Stimulated activated naive B cell treated with anti-CD40 and anti-IgM and Interleukin-4, amounts not matched to agents 10 μg/mL and 1 μg/mL and 100 μg/mL, for 72 hours (primary cell): ENCODE data around the gene SKAP1.
A peak's percentile ranks its signal among the peaks of the same experiment; 100 is the strongest.
"Not testable (repeated sequence)": the region's sequence is repeated elsewhere in the genome, so short reads cannot be mapped to it uniquely, and the experiment has no call there.

Experiments
- ATAC-seq, 2 donors: fragments of 150-1000 bp; cut with Tn5 transposase; replicated peaks; 2 replicates each; pipeline ENCODE4 v1.10.0; 2021; ENCODE audit warnings: moderate library complexity in 1 of 2
- DNase-seq: peaks from one replicate; pipeline ENCODE4 v3.0.0; 2021
- H3K27ac Mint-ChIP-seq: one replicate; pipeline ENCODE4 v1.8.0; 2022; ENCODE audit warnings: mild to moderate bottlenecking, mixed read lengths
- H3K27me3 Mint-ChIP-seq, 2 donors: one replicate each; pipeline ENCODE4 v1.8.0; 2022; ENCODE audit warnings: mixed read lengths in 2 of 2
- H3K36me3 Mint-ChIP-seq, 2 donors: one replicate each; pipeline ENCODE4 v1.8.0; 2022; ENCODE audit warnings: mixed read lengths in 2 of 2, mild to moderate bottlenecking in 1 of 2
- H3K4me1 Mint-ChIP-seq, 2 donors: one replicate each; pipeline ENCODE4 v1.8.0; 2022; ENCODE audit warnings: mixed read lengths in 2 of 2, mild to moderate bottlenecking in 1 of 2
- H3K4me3 Mint-ChIP-seq, 2 donors: one replicate each; pipeline ENCODE4 v1.8.0; 2022; ENCODE audit warnings: mild to moderate bottlenecking in 2 of 2, mixed read lengths in 2 of 2, moderate library complexity in 1 of 2
- H3K9me3 Mint-ChIP-seq, 2 donors: one replicate each; pipeline ENCODE4 v1.8.0; 2022; ENCODE audit warnings: mixed read lengths in 2 of 2, mild to moderate bottlenecking in 1 of 2

The SKAP1 gene

DNA sequence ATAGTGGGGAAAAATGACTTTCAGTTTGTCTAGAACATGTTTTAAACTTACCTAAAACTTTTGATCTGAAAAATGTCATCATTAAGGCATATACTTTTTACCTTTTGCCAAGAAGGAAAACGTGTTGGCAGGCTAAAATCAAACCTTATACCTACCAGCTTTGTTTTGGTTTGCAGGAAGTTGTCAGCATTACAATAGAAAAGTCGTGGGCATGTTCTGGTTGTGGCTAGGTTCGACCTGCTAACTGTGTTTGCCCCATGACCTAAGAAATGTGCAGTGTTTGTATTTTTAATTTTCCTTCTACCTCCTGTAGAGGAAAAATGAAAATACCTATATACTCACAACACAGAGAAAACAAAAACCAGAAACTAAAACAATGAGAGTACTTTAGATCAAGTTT lies 13.0 kb downstream of the SKAP1 start:
- no peaks in the 10 kb centered on the region for H3K27me3 Mint-ChIP-seq
- DNase-seq, result no peak
- H3K9me3 Mint-ChIP-seq, result no peaks in the 10 kb centered on the region
- peaks cover 10 to 12% of the 10 kb centered on the region in 2 donors for H3K36me3 Mint-ChIP-seq
- ATAC-seq, result no peak
- H3K27ac Mint-ChIP-seq, result no peak overlapping the region
- peaks cover 23 to 59% of the 10 kb centered on the region in 2 donors for H3K4me1 Mint-ChIP-seq
- no peak overlapping the region for H3K4me3 Mint-ChIP-seq

DNA sequence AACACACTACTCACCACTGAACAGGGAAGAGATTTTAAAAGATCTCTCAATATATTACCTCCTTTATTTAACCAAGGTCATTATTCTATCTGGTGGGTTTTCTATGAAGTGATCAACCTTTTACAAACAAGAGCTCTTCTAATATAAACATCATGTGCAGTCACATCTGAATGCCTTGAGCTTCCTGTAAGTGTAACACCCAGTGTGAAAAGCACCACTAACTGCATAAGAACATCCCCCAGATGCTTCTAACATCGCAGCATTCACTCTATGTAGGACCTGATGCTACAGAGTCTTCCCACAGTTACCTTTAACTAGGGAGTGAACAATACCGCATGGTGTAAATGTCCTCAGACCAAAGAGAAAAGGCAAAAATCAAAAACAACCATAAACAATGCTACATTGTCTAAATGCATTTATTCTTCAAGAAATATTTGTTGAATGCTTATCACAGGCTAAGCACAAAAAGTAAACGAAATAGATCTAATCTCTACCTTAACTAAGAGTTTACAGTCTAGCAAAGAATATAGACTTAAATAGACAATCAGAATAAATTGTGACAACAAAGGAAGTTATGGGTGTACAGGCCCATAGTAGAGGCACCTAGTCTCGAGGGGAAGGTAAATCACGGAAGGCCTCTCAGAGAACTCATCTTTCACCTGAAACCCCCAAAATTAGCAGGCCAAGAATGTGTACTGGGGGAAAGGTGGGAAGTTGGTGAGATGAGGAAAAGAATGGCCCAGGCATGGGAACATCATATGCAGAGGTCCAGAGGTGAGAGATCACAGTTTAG lies 16.2 kb downstream of the SKAP1 start:
- Mint-ChIP-seq H3K27me3 (no peaks in the 10 kb centered on the region), H3K27ac (peak overlapping the region; percentile 76), H3K9me3 (peaks cover 0 to 2% of the 10 kb centered on the region in 2 donors), H3K4me1 (peaks cover 29 to 71% of the 10 kb centered on the region in 2 donors), H3K36me3 (peaks cover 21% of the 10 kb centered on the region in 2 donors), H3K4me3 (peak overlapping the region; percentile 45 to 50)
- ATAC-seq (peak; percentile 58 to 71), DNase-seq (no peak)

DNA sequence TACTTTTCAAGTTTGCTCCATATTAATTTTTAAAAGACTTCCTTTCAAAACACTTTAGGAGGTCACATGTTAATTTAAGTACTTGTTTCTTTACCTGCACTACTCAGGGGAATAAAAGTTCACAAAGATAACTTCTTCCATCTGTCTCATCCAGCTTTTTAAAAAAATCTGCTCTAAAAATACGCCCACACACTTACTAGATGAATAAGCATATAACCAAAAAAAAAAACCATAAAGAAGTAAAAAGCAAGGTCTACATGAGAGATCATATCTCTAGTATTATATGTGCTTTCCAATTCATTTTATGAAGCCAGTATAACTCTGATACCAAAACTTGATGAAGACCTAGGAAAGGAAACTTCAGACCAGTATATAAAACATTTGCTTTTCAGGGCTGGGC lies 17.2 kb downstream of the SKAP1 start:
- Mint-ChIP-seq H3K9me3 (peaks cover 0 to 2% of the 10 kb centered on the region in 2 donors), H3K27me3 (no peaks in the 10 kb centered on the region), H3K27ac (peak overlapping the region; percentile 38), H3K4me1 (peaks cover 27 to 68% of the 10 kb centered on the region in 2 donors), H3K36me3 (peaks cover 17 to 23% of the 10 kb centered on the region in 2 donors), H3K4me3 (peak overlapping the region; percentile 5 to 15)
- ATAC-seq (peak; percentile 66), DNase-seq (no peak)

- not testable (repeated sequence) for H3K9me3 Mint-ChIP-seq, H3K27me3 Mint-ChIP-seq, H3K27ac Mint-ChIP-seq, H3K4me3 Mint-ChIP-seq, ATAC-seq, DNase-seq
- peaks cover 32 to 69% of the 10 kb centered on the region in 2 donors for H3K4me1 Mint-ChIP-seq
- H3K36me3 Mint-ChIP-seq, result peaks cover 20 to 27% of the 10 kb centered on the region in 2 donors
Observed at GRCh38 chr17:48410821-48411220, 19.2 kb downstream of the SKAP1 start.

GRCh38 chr17:48409607-48410006 lies 20.4 kb downstream of the SKAP1 start:
- peaks cover 0 to 2% of the 10 kb centered on the region in 2 donors for H3K9me3 Mint-ChIP-seq
- no peaks in the 10 kb centered on the region for H3K27me3 Mint-ChIP-seq
- peaks cover 28 to 64% of the 10 kb centered on the region in 2 donors for H3K4me1 Mint-ChIP-seq
- H3K36me3 Mint-ChIP-seq, result peaks cover 24 to 30% of the 10 kb centered on the region in 2 donors
- ATAC-seq (no peak), DNase-seq (no peak)
- no peak overlapping the region for H3K27ac Mint-ChIP-seq
- no peak overlapping the region for H3K4me3 Mint-ChIP-seq

DNA sequence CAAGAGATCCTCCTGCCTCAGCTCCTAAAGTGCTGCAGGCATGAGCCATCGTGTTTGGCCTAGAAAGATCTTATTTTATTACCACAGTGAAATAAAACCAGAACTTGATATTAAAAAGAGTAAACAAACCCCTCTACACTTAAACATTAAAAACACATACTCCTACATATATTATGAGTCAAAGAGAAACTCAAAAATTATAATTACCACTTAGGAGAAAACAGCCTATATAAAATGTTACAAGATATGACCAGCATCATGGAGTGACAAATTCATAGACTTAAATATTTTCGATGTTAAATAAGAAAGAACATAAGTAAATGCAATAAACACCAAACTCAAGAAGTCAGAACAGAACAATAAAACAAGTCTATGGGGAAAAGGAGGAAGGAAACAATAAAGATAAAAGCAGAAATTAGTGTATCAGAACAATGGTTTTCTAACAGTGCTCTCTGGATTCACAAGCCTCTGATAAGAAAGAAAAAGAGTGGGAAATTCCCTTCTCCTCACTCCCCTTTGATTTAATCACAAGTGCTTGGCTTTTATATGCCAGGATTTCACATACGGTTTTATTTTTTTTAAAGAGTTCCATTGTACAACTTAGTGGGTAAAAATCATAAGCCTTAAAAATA lies 23.0 kb downstream of the SKAP1 start:
- Mint-ChIP-seq H3K4me3 (peak overlapping the region in 1 of 2 donors; percentile 40), H3K4me1 (peaks cover 22 to 52% of the 10 kb centered on the region in 2 donors), H3K36me3 (peaks cover 30 to 38% of the 10 kb centered on the region in 2 donors), H3K9me3 (peaks cover 0 to 3% of the 10 kb centered on the region in 2 donors), H3K27ac (peak overlapping the region; percentile 38), H3K27me3 (no peaks in the 10 kb centered on the region)
- DNase-seq (no peak), ATAC-seq (peak in 1 of 2 donors; percentile 45)

- Mint-ChIP-seq H3K9me3 (no peaks in the 10 kb centered on the region), H3K27me3 (no peaks in the 10 kb centered on the region), H3K36me3 (peaks cover 19 to 20% of the 10 kb centered on the region in 2 donors), H3K4me1 (peaks cover 0 to 4% of the 10 kb centered on the region in 2 donors), H3K4me3 (no peak overlapping the region), H3K27ac (no peak overlapping the region)
- ATAC-seq (no peak), DNase-seq (no peak)
Observed at GRCh38 chr17:48394821-48395220, 35.2 kb downstream of the SKAP1 start.

- no peaks in the 10 kb centered on the region for H3K27me3 Mint-ChIP-seq
- DNase-seq (no peak), ATAC-seq (no peak)
- no peak overlapping the region for H3K27ac Mint-ChIP-seq
- no peak overlapping the region for H3K4me3 Mint-ChIP-seq
- peaks cover 0 to 7% of the 10 kb centered on the region in 2 donors for H3K4me1 Mint-ChIP-seq
- no peaks in the 10 kb centered on the region for H3K9me3 Mint-ChIP-seq
- peaks cover 19 to 20% of the 10 kb centered on the region in 2 donors for H3K36me3 Mint-ChIP-seq
Observed at GRCh38 chr17:48393283-48393682, 36.7 kb downstream of the SKAP1 start.

DNA sequence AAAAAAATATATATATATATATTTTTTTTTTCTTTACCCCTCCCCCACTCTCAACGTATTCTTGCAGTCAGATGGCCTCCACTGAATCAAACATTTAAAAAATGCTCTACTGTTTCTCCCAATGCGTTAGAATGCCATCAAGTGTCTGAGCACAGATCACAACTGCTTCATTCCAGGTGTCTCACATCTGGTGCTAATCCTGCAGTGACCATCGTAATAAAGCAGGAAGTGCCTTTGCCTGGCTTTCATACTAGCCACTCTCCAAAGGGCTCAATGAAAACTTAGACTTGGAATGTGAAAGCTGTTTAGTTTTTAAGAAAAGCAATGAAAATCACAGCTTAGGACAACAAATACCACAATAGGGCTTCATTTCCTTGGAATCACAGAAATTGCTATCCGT lies 37.2 kb downstream of the SKAP1 start:
- Mint-ChIP-seq H3K4me3 (no peak overlapping the region), H3K36me3 (peaks cover 19 to 20% of the 10 kb centered on the region in 2 donors), H3K27me3 (no peaks in the 10 kb centered on the region), H3K27ac (no peak overlapping the region), H3K9me3 (no peaks in the 10 kb centered on the region), H3K4me1 (peaks cover 0 to 7% of the 10 kb centered on the region in 2 donors)
- DNase-seq (no peak), ATAC-seq (no peak)

DNA sequence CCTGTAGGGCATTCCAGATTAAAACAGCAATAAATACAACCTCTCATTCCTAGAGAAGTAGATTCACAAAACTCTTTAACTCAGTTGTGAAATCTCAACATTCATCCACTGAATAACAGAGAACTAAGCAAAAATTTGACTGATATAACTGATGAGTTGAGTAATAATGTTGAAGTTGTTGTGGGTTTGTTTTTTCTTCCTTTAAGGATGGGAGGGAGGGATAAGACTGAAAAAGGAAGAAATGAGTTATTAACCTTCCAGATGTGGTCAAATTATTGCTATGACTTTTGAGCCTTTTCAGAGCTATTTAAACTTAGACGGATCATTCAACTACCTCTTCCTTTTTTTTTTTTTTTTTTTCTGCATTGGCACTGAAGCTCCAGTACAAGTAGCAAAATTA lies 38.6 kb downstream of the SKAP1 start:
- Mint-ChIP-seq H3K4me1 (peaks cover 3 to 7% of the 10 kb centered on the region in 2 donors), H3K27me3 (no peaks in the 10 kb centered on the region), H3K27ac (no peak overlapping the region), H3K9me3 (no peaks in the 10 kb centered on the region), H3K36me3 (peaks cover 22 to 25% of the 10 kb centered on the region in 2 donors), H3K4me3 (no peak overlapping the region)
- ATAC-seq, result peak; percentile 23 to 53
- no peak for DNase-seq

GRCh38 chr17:48389903-48390302 lies 40.1 kb downstream of the SKAP1 start:
- H3K36me3 Mint-ChIP-seq, result peaks cover 18 to 24% of the 10 kb centered on the region in 2 donors
- no peaks in the 10 kb centered on the region for H3K27me3 Mint-ChIP-seq
- no peak overlapping the region for H3K27ac Mint-ChIP-seq
- H3K4me3 Mint-ChIP-seq, result no peak overlapping the region
- ATAC-seq (no peak), DNase-seq (no peak)
- peaks cover 10 to 18% of the 10 kb centered on the region in 2 donors for H3K4me1 Mint-ChIP-seq
- no peaks in the 10 kb centered on the region for H3K9me3 Mint-ChIP-seq

DNA sequence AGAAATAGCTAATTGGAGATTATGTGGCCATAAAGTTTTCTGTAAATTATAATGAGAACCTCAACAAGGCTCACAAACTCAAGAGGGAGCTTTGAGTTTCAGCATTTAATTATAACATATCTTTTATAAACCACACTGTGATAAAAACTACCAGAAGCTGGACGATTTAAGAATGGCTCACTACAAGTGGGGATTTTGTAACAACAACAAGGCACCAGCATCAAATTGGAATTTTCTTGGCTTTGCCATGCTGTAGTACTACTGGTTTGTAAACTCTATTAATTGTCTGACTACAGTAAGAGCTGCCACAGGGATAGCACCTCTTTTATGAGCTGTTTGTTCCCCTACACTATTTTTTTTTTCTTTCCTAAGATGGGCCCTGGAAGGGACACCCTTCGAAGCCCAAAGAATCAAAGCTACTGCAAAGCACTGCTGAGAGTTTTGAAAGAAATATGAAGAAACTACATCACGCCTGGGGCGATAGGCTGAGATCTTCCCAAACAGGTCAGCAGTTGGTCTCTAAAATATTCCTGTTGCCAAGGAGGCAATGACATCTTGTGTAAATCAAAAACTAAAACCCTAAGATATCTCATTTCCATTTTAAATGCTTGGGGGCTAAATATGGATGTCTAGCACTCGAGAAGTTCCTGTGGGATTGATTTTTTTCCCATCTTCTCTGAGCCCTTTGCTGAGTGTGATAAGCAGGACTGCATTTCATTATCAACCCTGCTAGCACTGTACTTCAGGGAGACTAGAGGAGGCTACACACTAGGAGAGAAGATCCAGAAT lies 40.9 kb downstream of the SKAP1 start:
- peaks cover 13 to 22% of the 10 kb centered on the region in 2 donors for H3K4me1 Mint-ChIP-seq
- ATAC-seq (no peak), DNase-seq (no peak)
- no peak overlapping the region for H3K4me3 Mint-ChIP-seq
- H3K9me3 Mint-ChIP-seq, result no peaks in the 10 kb centered on the region
- H3K27ac Mint-ChIP-seq, result no peak overlapping the region
- H3K27me3 Mint-ChIP-seq, result no peaks in the 10 kb centered on the region
- peaks cover 18 to 24% of the 10 kb centered on the region in 2 donors for H3K36me3 Mint-ChIP-seq

DNA sequence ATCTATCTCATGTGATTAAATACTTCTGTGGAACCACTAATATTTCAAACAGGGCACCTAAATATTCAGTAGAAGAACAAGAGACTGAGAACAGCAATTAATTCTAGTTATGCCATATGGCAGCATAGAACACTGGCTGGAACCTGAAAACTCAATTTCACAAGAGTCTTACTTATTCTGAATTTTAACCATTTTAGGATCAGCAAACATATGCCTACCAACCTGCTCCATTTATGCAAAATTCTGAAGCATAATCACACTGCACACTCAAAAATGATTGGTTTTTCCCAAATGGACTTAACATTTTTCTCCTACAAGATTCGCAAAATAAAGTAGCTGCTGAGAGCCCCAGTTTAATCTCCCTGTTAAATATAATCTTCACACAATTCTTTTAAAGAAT lies 43.2 kb downstream of the SKAP1 start:
- Mint-ChIP-seq H3K36me3 (peaks cover 19 to 25% of the 10 kb centered on the region in 2 donors), H3K4me3 (no peak overlapping the region), H3K9me3 (no peaks in the 10 kb centered on the region), H3K27ac (no peak overlapping the region), H3K27me3 (no peaks in the 10 kb centered on the region), H3K4me1 (peaks cover 16 to 22% of the 10 kb centered on the region in 2 donors)
- DNase-seq (no peak), ATAC-seq (no peak)

- peaks cover 16 to 29% of the 10 kb centered on the region in 2 donors for H3K36me3 Mint-ChIP-seq
- H3K9me3 Mint-ChIP-seq, result no peaks in the 10 kb centered on the region
- ATAC-seq, result no peak
- no peaks in the 10 kb centered on the region for H3K27me3 Mint-ChIP-seq
- H3K27ac Mint-ChIP-seq, result peak overlapping the region; percentile 49
- no peak for DNase-seq
- peaks cover 18 to 22% of the 10 kb centered on the region in 2 donors for H3K4me1 Mint-ChIP-seq
- H3K4me3 Mint-ChIP-seq, result no peak overlapping the region
Observed at GRCh38 chr17:48385319-48385718, 44.7 kb downstream of the SKAP1 start.
